ENCODE measurements around the gene ZBED4. TPM values are rescaled to one million over a fixed set of nuclear protein-coding genes. Genes with fewer than 3 reads are reported as not detected.

Gene ZBED4
- total RNA-seq, 1 donor from 2014 or later: 43.8 TPM

- H3K4me3 Mint-ChIP-seq: no peak overlapping the region
- no peak for DNase-seq (ENCODE audit: low read depth, low spot score)
- H3K36me3 Mint-ChIP-seq (ENCODE audit: low read depth): no peaks in the 10 kb centered on the region
- H3K4me1 Mint-ChIP-seq: no peaks in the 10 kb centered on the region
- H3K9me3 Mint-ChIP-seq: no peaks in the 10 kb centered on the region
- H3K27ac Mint-ChIP-seq (ENCODE audit: unreplicated experiment): no peak overlapping the region
- TF ChIP-seq, protein P1, sequence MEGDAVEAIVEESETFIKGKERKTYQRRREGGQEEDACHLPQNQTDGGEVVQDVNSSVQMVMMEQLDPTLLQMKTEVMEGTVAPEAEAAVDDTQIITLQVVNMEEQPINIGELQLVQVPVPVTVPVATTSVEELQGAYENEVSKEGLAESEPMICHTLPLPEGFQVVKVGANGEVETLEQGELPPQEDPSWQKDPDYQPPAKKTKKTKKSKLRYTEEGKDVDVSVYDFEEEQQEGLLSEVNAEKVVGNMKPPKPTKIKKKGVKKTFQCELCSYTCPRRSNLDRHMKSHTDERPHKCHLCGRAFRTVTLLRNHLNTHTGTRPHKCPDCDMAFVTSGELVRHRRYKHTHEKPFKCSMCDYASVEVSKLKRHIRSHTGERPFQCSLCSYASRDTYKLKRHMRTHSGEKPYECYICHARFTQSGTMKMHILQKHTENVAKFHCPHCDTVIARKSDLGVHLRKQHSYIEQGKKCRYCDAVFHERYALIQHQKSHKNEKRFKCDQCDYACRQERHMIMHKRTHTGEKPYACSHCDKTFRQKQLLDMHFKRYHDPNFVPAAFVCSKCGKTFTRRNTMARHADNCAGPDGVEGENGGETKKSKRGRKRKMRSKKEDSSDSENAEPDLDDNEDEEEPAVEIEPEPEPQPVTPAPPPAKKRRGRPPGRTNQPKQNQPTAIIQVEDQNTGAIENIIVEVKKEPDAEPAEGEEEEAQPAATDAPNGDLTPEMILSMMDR (conservative IDR thresholded peaks at IDR 0.05): no peak
- peaks cover 70% of the 10 kb centered on the region for H3K27me3 Mint-ChIP-seq (ENCODE audit: low read depth)
Observed at GRCh38 chr22:49845666-49846459, 7.8 kb upstream of the ZBED4 start.

DNA sequence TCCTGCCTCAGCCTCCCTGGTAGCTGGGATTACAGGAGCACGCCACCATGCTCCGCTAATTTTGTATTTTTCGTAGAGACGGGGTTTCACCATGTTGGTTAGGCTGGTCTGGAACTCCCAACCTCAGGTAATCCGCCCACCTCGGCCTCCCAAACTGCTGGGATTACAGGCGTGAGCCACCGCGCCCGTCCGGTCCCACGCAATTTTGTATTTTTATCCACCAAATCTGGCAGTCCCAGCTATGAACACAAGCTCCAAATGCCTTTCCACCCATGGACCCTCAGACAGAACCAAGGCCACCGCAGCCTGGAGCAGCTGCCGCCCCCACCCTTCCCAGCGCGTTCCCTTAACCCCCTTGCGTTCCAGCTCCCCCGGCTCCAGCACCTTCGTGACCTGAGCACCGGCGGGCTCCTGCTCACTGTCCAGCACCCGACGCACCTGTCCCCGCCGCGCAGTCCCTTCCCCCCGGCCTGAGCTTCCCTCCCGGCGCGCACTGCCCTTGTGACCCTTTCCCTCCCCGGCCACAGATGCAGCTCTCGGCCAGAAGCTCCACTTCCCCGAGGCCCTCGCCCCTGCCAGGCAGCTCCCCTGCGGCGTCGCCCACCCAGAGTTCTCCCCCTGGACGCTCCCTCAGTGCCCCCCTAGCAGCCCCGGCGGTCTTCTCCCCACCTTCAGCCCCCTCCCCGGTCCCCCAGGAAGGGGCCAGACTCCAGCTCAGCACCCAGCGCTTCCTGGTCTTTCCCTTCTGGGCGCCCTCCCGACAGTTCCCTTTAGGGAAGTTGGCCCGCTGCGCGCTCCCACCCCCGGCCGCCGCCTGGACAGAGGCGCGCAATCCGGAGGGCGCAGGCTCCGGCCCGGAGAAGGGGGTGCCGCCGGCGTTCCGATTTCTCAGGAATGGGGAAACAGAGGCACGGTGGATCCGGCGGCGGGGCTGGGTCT is 5.6 kb upstream of the ZBED4 start:
- TF ChIP-seq, protein P1 (conservative IDR thresholded peaks at IDR 0.05): no peak
- Mint-ChIP-seq H3K9me3 (no peaks in the 10 kb centered on the region), H3K4me3 (peak overlapping the region; percentile 59), H3K27ac (ENCODE audit: unreplicated experiment) (no peak overlapping the region), H3K27me3 (ENCODE audit: low read depth) (peaks cover 86% of the 10 kb centered on the region), H3K4me1 (no peaks in the 10 kb centered on the region), H3K36me3 (ENCODE audit: low read depth) (no peaks in the 10 kb centered on the region)
- no peak for DNase-seq (ENCODE audit: low read depth, low spot score)

DNA sequence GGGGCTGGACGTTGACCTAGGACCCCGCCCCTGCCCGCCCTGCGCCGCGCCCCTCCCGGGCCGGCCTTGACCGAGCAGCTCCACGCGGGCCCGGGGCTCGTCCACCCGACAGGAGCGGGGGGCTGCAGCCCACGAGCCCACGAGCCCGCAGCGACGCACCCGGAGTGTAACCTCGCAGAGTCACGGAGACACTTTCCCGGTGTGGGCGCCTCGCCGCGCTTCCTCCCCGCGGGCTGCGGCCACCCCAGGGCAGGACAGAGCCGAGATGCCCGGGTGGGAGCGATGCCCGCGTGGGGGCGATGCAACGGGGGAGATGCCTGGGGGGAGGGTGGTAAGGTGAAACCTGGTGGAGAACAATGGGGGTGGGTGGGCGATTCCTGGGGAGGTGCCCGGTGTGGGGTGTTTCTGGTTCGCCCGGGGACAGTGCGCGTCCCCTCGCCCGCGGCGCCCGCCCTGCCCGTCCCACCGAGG is 4.9 kb upstream of the ZBED4 start:
- Mint-ChIP-seq H3K27me3 (ENCODE audit: low read depth) (peaks cover 81% of the 10 kb centered on the region), H3K4me3 (no peak overlapping the region), H3K4me1 (no peaks in the 10 kb centered on the region), H3K36me3 (ENCODE audit: low read depth) (no peaks in the 10 kb centered on the region), H3K27ac (ENCODE audit: unreplicated experiment) (no peak overlapping the region), H3K9me3 (no peaks in the 10 kb centered on the region)
- DNase-seq (ENCODE audit: low read depth, low spot score): no peak
- TF ChIP-seq, protein P1 (conservative IDR thresholded peaks at IDR 0.05): no peak

DNA sequence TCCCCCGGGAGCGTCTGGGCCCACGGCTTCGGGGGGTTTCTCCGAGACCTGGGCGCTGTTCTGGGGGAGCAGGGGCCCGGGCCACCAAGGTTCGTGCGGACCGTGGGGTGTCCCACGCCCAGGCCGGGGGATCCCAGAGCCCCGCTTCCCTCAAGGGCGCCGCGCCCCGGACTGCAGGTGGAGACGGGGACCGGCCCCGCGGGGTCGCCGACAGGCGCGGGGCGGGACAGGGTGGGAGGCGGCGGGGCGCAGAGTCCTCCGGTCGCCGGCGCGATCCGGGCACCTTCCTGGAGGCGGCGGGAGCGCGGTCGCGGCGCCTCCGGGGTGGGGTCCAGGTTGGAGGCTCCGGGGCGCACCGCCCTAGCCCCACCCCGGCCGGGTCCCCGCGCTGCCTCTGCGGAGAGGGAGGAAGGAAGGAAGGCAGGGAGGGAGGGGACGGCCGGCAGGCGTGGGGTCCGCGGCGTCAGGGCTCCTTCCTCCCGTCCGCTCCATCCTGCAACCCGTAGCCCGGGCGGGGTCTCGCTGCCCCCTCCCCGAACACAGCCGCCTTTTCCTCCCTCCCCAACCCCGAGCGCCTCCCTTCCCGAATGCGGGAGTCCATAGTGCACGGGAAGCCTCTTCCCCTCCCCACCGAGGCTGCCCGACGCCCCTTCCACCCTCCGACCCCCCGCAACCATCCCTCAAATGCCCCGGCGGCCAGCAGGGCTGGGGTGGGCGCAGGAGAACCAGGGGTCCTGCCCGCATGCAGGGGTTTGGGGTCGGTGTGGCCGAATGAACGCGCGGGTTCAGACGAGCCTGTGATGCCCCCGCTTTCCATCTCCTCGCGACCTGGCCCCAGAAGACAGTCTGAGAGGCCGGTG is 4.3 kb upstream of the ZBED4 start:
- Mint-ChIP-seq H3K4me1 (peaks cover 1% of the 10 kb centered on the region), H3K36me3 (ENCODE audit: low read depth) (no peaks in the 10 kb centered on the region)

More for the DNA sequence above, 4.3 kb upstream of the ZBED4 start:
- no peak overlapping the region for H3K27ac Mint-ChIP-seq (ENCODE audit: unreplicated experiment)
- peaks cover 77% of the 10 kb centered on the region for H3K27me3 Mint-ChIP-seq (ENCODE audit: low read depth)
- no peak overlapping the region for H3K4me3 Mint-ChIP-seq
- no peak for DNase-seq (ENCODE audit: low read depth, low spot score)
- H3K9me3 Mint-ChIP-seq: no peaks in the 10 kb centered on the region
- TF ChIP-seq, protein P1 (conservative IDR thresholded peaks at IDR 0.05): no peak

Data from neural crest cell (in vitro differentiated cells).